Upper lobe of right lung (tissue), 1 donor: ENCODE measurements around the gene GPC1. TPM values are rescaled to one million over a fixed set of nuclear protein-coding genes. Genes with fewer than 3 reads are reported as not detected.

Source experiments
- ATAC-seq: fragments of 200-7000 bp; cut with Tn5 transposase; one replicate; pipeline ENCODE4 v1.9.1; 2020; ENCODE audit warnings: mild to moderate bottlenecking, moderate library complexity
- DNase-seq: peaks from one replicate; pipeline ENCODE4 v3.0.0-alpha.2; 2020
- H3K27ac ChIP-seq: fragments of 200-600 bp; one replicate; pipeline ENCODE4 v1.8.0; 2022
- H3K27me3 ChIP-seq: fragments of 200-600 bp; one replicate; pipeline ENCODE4 v1.8.0; 2022; ENCODE audit warnings: mild to moderate bottlenecking
- H3K36me3 ChIP-seq: fragments of 200-600 bp; one replicate; pipeline ENCODE4 v1.8.0; 2022
- H3K4me1 ChIP-seq: fragments of 200-600 bp; one replicate; pipeline ENCODE4 v1.8.0; 2022
- H3K4me3 ChIP-seq: fragments of 200-600 bp; one replicate; pipeline ENCODE4 v1.8.0; 2022; ENCODE audit warnings: mild to moderate bottlenecking
- H3K9me3 ChIP-seq: fragments of 200-600 bp; one replicate; pipeline ENCODE4 v1.8.0; 2022
- intact Hi-C: fragments of 100-400 bp; cut with DNase I; formaldehyde crosslinking; loops from one replicate; pipeline ENCODE4 v1.11.0; 2022
- total RNA-seq: library from RNA; stranded (reverse); fragmentation: NEBNext Ultra II Directional; extraction: Animal tissue kit (Norgen Biotek cat#: 25700); gene quantifications from one replicate; pipeline ENCODE4 v1.2.1, GENCODE V29; 2021
- TF ChIP-seq, protein P1 (sequence below): fragments of 200-600 bp; IDR thresholded peaks from one replicate; pipeline ENCODE4 v1.8.0; 2022; ENCODE audit warnings: antibody characterized with exemption
- donor health status: DM: no; HTN: yes; CAD: no; lungs with severe emphysema.

Gene GPC1
- total RNA-seq, 1 donor from 2014 or later, result 24.8 TPM

DNA sequence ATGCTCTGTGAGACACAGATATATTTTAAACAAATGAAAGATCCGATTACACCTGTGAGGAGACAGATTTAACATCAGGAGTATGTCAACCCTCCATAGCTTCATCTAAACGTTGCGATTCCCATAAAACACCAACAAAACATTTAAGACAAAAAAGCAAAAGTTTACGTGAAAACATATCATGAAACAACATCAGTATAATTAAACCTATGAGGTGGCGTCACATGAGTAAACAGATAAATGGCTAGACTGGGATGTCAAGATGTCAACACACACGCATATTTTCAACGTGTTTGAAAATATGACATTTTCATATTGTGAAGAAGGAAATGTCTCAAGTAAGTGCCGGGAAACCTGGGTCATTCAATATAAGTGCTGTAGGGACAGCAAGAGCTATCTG is 25.5 kb upstream of the GPC1 start:
- Histone ChIP-seq H3K27ac (no peak overlapping the region), H3K4me3 (no peak overlapping the region), H3K36me3 (no peaks in the 10 kb centered on the region), H3K27me3 (no peaks in the 10 kb centered on the region), H3K9me3 (no peaks in the 10 kb centered on the region), H3K4me1 (no peaks in the 10 kb centered on the region)
- ATAC-seq, result no peak
- DNase-seq, result no peak
- TF ChIP-seq, protein P1, sequence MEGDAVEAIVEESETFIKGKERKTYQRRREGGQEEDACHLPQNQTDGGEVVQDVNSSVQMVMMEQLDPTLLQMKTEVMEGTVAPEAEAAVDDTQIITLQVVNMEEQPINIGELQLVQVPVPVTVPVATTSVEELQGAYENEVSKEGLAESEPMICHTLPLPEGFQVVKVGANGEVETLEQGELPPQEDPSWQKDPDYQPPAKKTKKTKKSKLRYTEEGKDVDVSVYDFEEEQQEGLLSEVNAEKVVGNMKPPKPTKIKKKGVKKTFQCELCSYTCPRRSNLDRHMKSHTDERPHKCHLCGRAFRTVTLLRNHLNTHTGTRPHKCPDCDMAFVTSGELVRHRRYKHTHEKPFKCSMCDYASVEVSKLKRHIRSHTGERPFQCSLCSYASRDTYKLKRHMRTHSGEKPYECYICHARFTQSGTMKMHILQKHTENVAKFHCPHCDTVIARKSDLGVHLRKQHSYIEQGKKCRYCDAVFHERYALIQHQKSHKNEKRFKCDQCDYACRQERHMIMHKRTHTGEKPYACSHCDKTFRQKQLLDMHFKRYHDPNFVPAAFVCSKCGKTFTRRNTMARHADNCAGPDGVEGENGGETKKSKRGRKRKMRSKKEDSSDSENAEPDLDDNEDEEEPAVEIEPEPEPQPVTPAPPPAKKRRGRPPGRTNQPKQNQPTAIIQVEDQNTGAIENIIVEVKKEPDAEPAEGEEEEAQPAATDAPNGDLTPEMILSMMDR, result no peak
- intact Hi-C loops, result no loop called here

DNA sequence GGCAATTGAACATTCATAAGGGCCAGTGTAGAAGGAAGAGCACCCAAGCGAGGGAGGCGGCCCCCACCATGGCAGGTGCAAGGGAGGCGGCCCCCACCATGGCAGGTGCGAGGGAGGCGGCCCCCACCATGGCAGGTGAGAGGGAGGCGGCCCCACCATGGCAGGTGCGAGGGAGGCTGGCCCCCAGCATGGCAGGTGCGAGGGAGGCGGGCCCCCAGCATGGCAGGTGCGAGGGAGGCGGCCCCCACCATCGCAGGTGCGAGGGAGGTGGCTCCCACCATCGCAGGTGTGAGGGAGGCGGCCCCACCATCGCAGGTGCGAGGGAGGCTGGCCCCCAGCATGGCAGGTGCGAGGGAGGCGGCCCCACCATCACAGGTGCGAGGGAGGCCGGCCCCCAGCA is 24.7 kb upstream of the GPC1 start:
- no peak overlapping the region for H3K4me3 ChIP-seq
- H3K27ac ChIP-seq, result no peak overlapping the region
- no peaks in the 10 kb centered on the region for H3K36me3 ChIP-seq
- H3K27me3 ChIP-seq, result no peaks in the 10 kb centered on the region
- intact Hi-C loops, result no loop called here
- ATAC-seq (no peak), DNase-seq (no peak)
- no peaks in the 10 kb centered on the region for H3K9me3 ChIP-seq
- TF ChIP-seq, protein P1, result no peak
- no peaks in the 10 kb centered on the region for H3K4me1 ChIP-seq

GRCh38 chr2:240411261-240412160 is 24.0 kb upstream of the GPC1 start:
- no peak overlapping the region for H3K4me3 ChIP-seq
- no peaks in the 10 kb centered on the region for H3K27me3 ChIP-seq
- no peaks in the 10 kb centered on the region for H3K36me3 ChIP-seq
- no peaks in the 10 kb centered on the region for H3K9me3 ChIP-seq
- peak; percentile 49 for DNase-seq
- no peaks in the 10 kb centered on the region for H3K4me1 ChIP-seq
- intact Hi-C loops, result no loop called here
- ATAC-seq, result peak; percentile 29
- TF ChIP-seq, protein P1, result no peak
- H3K27ac ChIP-seq, result no peak overlapping the region

GRCh38 chr2:240412211-240412861 is 23.1 kb upstream of the GPC1 start:
- ATAC-seq (peak; percentile 41), DNase-seq (peak; percentile 56)
- Histone ChIP-seq H3K4me3 (no peak overlapping the region), H3K27me3 (no peaks in the 10 kb centered on the region), H3K4me1 (no peaks in the 10 kb centered on the region), H3K9me3 (no peaks in the 10 kb centered on the region), H3K27ac (no peak overlapping the region), H3K36me3 (no peaks in the 10 kb centered on the region)
- intact Hi-C loops, result no loop called here
- TF ChIP-seq, protein P1, result no peak

DNA sequence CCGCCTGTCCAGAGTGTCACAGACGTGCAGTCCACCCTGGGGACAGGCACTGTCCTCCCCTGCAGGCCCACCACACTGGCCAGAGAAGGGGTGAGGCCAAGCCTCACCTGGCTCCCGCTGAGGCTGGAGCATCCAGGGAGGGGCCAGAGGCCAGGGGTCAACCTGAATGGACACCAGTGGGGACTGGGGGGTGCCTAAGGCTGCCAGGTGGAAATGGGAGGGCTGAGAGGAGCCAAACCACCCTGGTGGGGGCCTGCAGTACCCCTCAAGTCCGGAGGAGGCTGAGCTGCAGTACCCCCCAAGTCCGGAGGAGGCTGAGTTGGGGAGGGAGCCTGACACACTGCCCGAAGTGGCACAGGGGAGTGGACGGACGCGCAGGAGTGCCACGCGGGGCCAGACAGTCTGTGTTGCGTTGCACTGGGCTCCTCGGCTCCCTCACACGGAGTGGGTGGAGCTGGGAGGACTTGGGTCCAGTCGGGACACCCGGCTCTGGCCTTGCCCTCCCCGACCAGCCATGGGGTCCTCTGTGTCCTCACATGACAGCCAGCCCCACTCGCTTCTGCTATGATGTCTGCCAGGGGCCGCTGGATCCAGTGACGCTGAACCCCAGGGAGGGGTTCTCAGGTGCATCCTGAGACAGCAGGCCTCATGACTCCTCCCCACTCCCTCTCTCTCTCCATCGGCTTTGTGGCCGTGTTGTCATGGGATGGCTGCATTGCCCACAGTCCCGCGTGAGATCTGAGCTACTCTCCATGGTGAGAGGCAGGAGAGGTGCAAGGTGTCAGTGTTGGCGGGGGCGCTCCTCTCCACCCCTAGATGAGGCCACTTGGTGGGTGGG is 22.3 kb upstream of the GPC1 start:
- H3K27me3 ChIP-seq, result no peaks in the 10 kb centered on the region
- no peaks in the 10 kb centered on the region for H3K9me3 ChIP-seq
- intact Hi-C loops, result no loop called here
- H3K4me3 ChIP-seq, result no peak overlapping the region
- H3K4me1 ChIP-seq, result no peaks in the 10 kb centered on the region
- H3K36me3 ChIP-seq, result no peaks in the 10 kb centered on the region
- TF ChIP-seq, protein P1, result no peak
- peak; percentile 47 for ATAC-seq
- DNase-seq, result peak; percentile 59
- H3K27ac ChIP-seq, result no peak overlapping the region
